Measurements from ENCODE around the gene THAP2.

THAP2 gene

DNA sequence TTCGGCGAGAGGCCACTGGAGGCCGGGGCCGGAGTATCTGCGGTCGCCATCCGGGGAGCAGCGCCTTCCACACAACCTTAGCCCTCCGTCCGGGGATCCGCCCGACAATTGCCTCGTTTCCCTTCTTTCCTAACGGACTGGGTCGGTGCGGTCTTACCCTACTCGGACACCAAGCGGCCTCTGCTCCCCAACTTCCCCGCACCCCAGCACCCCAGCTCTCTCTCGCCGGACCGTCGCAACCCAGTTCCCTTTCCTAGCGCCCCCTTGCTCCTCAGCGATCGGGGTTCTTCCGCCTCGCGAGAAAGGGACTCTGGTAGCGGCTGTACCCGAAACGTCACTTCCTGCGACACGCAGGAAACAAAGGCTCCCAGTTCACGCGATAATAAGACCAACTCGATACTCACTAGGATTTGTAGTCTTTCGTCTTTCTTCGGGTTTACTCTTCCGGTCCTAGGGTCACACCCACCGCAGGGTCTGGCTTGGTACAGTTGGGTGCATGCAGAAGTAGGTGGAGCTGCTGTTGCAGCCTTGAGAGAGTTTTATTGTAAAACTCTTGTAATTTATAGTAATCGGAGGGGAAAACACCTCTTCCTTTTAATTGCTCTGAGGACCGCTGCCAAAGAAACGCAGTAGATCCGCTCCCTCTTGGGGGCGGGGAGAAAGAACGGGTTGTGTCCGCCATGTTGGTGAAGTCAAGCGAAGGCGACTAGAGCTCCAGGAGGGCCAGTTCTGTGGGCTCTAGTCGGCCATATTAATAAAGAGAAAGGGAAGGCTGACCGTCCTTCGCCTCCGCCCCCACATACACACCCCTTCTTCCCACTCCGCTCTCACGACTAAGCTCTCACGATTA is at the start of gene THAP2, which contains the start of gene ZFC3H1:
TSS of gene THAP2 (plus strand) at position 741 of the 850 bp plus-strand sequence. CDS start 209 bp downstream, outside the sequence.
TSS of gene ZFC3H1 (minus strand) at position 288 of the 850 bp plus-strand sequence. CDS start at position 50, 238 bp downstream.
- DNase-seq (ENCODE audit: low spot score in 2 of 2), result peak; percentile 94 to 100
- H3K36me3 ChIP-seq (replicated peaks), result peaks cover 13% of the 10 kb centered on the region
- H3K27me3 ChIP-seq (ENCODE audit: low read depth), result no peaks in the 10 kb centered on the region
- H3K9me3 ChIP-seq, result no peaks in the 10 kb centered on the region
- peaks cover 8% of the 10 kb centered on the region for H3K4me1 ChIP-seq
- peak within 1 kb of the TSS; percentile 79 for H3K4me3 ChIP-seq
- in situ Hi-C loops (cut with MboI; ENCODE audit: low sequenced_read_pairs), result no loop called here

DNA sequence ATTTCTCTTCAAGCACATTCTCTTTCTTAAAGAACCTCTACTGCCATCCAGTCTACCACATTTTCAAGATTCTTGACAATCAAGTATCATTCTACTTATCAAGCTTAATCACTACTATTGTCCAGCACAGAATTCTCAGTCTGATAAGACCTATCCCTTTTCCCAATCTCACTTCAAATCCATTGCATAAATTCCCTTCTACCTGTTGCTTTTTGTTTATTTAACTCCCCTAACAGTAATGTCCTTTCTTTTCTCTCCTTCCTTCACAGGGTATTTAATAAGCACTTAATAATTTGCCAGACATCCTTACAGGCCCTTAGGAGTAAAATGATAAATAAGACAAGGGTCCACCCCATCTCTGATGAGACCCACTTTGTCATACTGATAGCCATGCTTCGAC is 42.2 kb upstream of the THAP2 start:
- H3K9me3 ChIP-seq, result no peaks in the 10 kb centered on the region
- in situ Hi-C loops (cut with MboI; ENCODE audit: low sequenced_read_pairs), result no loop called here
- no peak overlapping the region for H3K4me3 ChIP-seq
- no peak for DNase-seq (ENCODE audit: low spot score in 2 of 2)
- no peaks in the 10 kb centered on the region for H3K27me3 ChIP-seq (ENCODE audit: low read depth)
- H3K4me1 ChIP-seq, result peaks cover 6% of the 10 kb centered on the region
- H3K36me3 ChIP-seq (replicated peaks), result peaks cover 59% of the 10 kb centered on the region

- no peak overlapping the region for H3K4me3 ChIP-seq
- DNase-seq (ENCODE audit: low spot score in 2 of 2), result no peak
- in situ Hi-C loops (cut with MboI; ENCODE audit: low sequenced_read_pairs), result loop anchor here (25.0 kb wide), 1 partner anchor 188 kb away; the partner anchor contains the start of gene LGR5
- peaks cover 20% of the 10 kb centered on the region for H3K4me1 ChIP-seq
- H3K9me3 ChIP-seq, result no peaks in the 10 kb centered on the region
- H3K27me3 ChIP-seq (ENCODE audit: low read depth), result no peaks in the 10 kb centered on the region
- peaks cover 57% of the 10 kb centered on the region for H3K36me3 ChIP-seq (replicated peaks)
These were observed 38.6 kb upstream of the THAP2 start for GRCh38 chr12:71625476-71625875.

DNA sequence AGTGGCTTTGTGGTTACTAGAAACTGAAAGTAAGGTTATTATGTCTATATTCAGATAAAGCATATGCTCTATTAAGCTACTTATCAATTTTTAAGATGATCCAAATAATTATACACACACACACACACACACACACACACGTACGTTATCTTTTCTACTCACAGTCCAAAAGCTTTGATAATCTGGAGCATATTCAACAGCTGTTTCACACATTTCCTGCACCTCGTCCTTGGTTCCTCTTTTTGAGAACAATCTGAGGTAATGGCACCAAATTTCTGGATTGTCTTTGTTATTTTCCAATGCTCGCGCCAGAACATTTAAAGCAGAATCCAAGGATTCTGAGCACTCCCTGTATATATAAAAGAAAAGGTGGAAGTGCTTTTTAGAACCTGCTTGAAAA is 38.0 kb upstream of the THAP2 start:
- peaks cover 60% of the 10 kb centered on the region for H3K36me3 ChIP-seq (replicated peaks)
- in situ Hi-C loops (cut with MboI; ENCODE audit: low sequenced_read_pairs), result loop anchor here (25.0 kb wide), 1 partner anchor 189 kb away; the partner anchor contains the start of gene LGR5
- DNase-seq (ENCODE audit: low spot score in 2 of 2), result no peak

GRCh38 chr12:71626768-71627167 is 37.3 kb upstream of the THAP2 start:
- peak in 1 of 2 experiments; percentile 92 for DNase-seq (ENCODE audit: low spot score in 2 of 2)
- Histone ChIP-seq H3K36me3 (replicated peaks) (peaks cover 64% of the 10 kb centered on the region), H3K9me3 (no peaks in the 10 kb centered on the region), H3K4me3 (no peak overlapping the region), H3K27me3 (ENCODE audit: low read depth) (no peaks in the 10 kb centered on the region), H3K4me1 (peaks cover 20% of the 10 kb centered on the region)
- in situ Hi-C loops (cut with MboI; ENCODE audit: low sequenced_read_pairs), result loop anchor here (25.0 kb wide), 1 partner anchor 189 kb away; the partner anchor contains the start of gene LGR5

More for the DNA sequence above, 38.0 kb upstream of the THAP2 start:
- Histone ChIP-seq H3K27me3 (ENCODE audit: low read depth) (no peaks in the 10 kb centered on the region), H3K4me3 (no peak overlapping the region), H3K9me3 (no peaks in the 10 kb centered on the region), H3K4me1 (peaks cover 20% of the 10 kb centered on the region)

- peak in 1 of 2 experiments; percentile 73 for DNase-seq (ENCODE audit: low spot score in 2 of 2)
- Histone ChIP-seq H3K27me3 (ENCODE audit: low read depth) (no peaks in the 10 kb centered on the region), H3K36me3 (replicated peaks) (peaks cover 66% of the 10 kb centered on the region), H3K4me3 (no peak overlapping the region), H3K4me1 (peaks cover 20% of the 10 kb centered on the region), H3K9me3 (no peaks in the 10 kb centered on the region)
- in situ Hi-C loops (cut with MboI; ENCODE audit: low sequenced_read_pairs), result loop anchor here (25.0 kb wide), 1 partner anchor 190 kb away; the partner anchor contains the start of gene LGR5
These were observed 36.6 kb upstream of the THAP2 start for GRCh38 chr12:71627438-71628002.

GRCh38 chr12:71636704-71637115 is 27.4 kb upstream of the THAP2 start:
- peak; percentile 37 to 75 for DNase-seq (ENCODE audit: low spot score in 2 of 2)
- peaks cover 69% of the 10 kb centered on the region for H3K36me3 ChIP-seq (replicated peaks)
- in situ Hi-C loops (cut with MboI; ENCODE audit: low sequenced_read_pairs), result loop anchor here (25.0 kb wide), 1 partner anchor 199 kb away; the partner anchor contains the start of gene LGR5

DNA sequence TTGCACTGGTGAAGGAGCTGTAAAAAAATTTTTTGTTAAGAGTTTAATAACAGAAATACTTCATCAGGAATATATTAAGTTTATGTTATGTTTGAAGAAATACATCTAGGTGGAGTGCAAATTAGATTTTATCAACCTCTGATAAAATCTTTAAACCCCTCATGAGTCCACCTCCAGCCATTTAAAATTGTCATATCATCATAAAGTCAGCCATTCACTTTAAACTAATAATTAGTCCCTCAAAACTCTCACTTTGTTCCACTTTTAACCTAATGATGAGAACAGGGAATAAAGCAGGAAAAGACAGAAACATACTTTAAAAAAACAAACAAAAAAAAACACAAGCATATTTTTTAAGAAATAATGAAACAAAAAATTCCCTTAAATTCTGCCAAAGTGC is 25.6 kb upstream of the THAP2 start:
- Histone ChIP-seq H3K36me3 (replicated peaks) (peaks cover 66% of the 10 kb centered on the region), H3K4me3 (no peak overlapping the region), H3K4me1 (no peaks in the 10 kb centered on the region), H3K9me3 (no peaks in the 10 kb centered on the region), H3K27me3 (ENCODE audit: low read depth) (no peaks in the 10 kb centered on the region)
- DNase-seq (ENCODE audit: low spot score in 2 of 2), result no peak
- in situ Hi-C loops (cut with MboI; ENCODE audit: low sequenced_read_pairs), result loop anchor here (25.0 kb wide), 1 partner anchor 201 kb away; the partner anchor contains the start of gene LGR5

More at GRCh38 chr12:71636704-71637115, 27.4 kb upstream of the THAP2 start:
- no peaks in the 10 kb centered on the region for H3K27me3 ChIP-seq (ENCODE audit: low read depth)
- H3K4me1 ChIP-seq, result no peaks in the 10 kb centered on the region
- H3K4me3 ChIP-seq, result no peak overlapping the region
- no peaks in the 10 kb centered on the region for H3K9me3 ChIP-seq

GRCh38 chr12:71639341-71639760 is 24.8 kb upstream of the THAP2 start:
- Histone ChIP-seq H3K9me3 (no peaks in the 10 kb centered on the region), H3K27me3 (ENCODE audit: low read depth) (no peaks in the 10 kb centered on the region), H3K4me3 (no peak overlapping the region), H3K4me1 (no peaks in the 10 kb centered on the region), H3K36me3 (replicated peaks) (peaks cover 66% of the 10 kb centered on the region)
- in situ Hi-C loops (cut with MboI; ENCODE audit: low sequenced_read_pairs), result loop anchor here (25.0 kb wide), 1 partner anchor 202 kb away; the partner anchor contains the start of gene LGR5
- no peak for DNase-seq (ENCODE audit: low spot score in 2 of 2)

DNA sequence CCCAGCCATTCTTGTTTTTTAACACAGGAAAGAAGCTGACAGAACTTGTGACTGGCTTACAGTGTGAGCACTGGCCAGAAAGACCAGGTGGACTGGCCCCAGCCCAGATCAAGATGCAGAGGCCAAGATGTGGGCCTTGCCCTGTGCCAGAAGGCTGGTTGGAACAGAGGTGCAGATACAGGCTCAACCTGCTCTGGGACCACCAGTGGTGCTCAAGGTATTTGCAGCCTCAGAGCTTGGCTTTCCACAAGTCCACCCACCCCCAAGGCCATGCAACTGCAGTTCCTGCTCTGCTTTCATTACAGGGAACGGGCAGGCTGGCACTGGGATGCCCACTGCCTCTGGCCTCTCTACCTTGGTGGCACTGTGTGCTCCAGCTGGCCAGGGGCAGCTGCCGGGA is 23.8 kb upstream of the THAP2 start:
- H3K4me3 ChIP-seq, result no peak overlapping the region
- no peaks in the 10 kb centered on the region for H3K27me3 ChIP-seq (ENCODE audit: low read depth)
- H3K9me3 ChIP-seq, result no peaks in the 10 kb centered on the region
- H3K36me3 ChIP-seq (replicated peaks), result peaks cover 66% of the 10 kb centered on the region
- no peak for DNase-seq (ENCODE audit: low spot score in 2 of 2)
- in situ Hi-C loops (cut with MboI; ENCODE audit: low sequenced_read_pairs), result loop anchor here (25.0 kb wide), 1 partner anchor 203 kb away; the partner anchor contains the start of gene LGR5
- no peaks in the 10 kb centered on the region for H3K4me1 ChIP-seq

- DNase-seq (ENCODE audit: low spot score in 2 of 2), result no peak
- Histone ChIP-seq H3K9me3 (no peaks in the 10 kb centered on the region), H3K36me3 (replicated peaks) (peaks cover 65% of the 10 kb centered on the region), H3K4me1 (no peaks in the 10 kb centered on the region), H3K4me3 (no peak overlapping the region), H3K27me3 (ENCODE audit: low read depth) (no peaks in the 10 kb centered on the region)
- in situ Hi-C loops (cut with MboI; ENCODE audit: low sequenced_read_pairs), result loop anchor here (25.0 kb wide), 1 partner anchor 204 kb away; the partner anchor contains the start of gene LGR5
These were observed 22.7 kb upstream of the THAP2 start for GRCh38 chr12:71641390-71641789.

GRCh38 chr12:71642264-71642663 is 21.8 kb upstream of the THAP2 start:
- Histone ChIP-seq H3K4me1 (no peaks in the 10 kb centered on the region), H3K27me3 (ENCODE audit: low read depth) (no peaks in the 10 kb centered on the region), H3K9me3 (no peaks in the 10 kb centered on the region), H3K36me3 (replicated peaks) (peaks cover 62% of the 10 kb centered on the region), H3K4me3 (no peak overlapping the region)
- no peak for DNase-seq (ENCODE audit: low spot score in 2 of 2)
- in situ Hi-C loops (cut with MboI; ENCODE audit: low sequenced_read_pairs), result loop anchor here (25.0 kb wide), 1 partner anchor 205 kb away; the partner anchor contains the start of gene LGR5

GRCh38 chr12:71645268-71645667 is 18.8 kb upstream of the THAP2 start:
- no peaks in the 10 kb centered on the region for H3K4me1 ChIP-seq
- DNase-seq (ENCODE audit: low spot score in 2 of 2), result no peak
- H3K36me3 ChIP-seq (replicated peaks), result peaks cover 52% of the 10 kb centered on the region
- H3K4me3 ChIP-seq, result no peak overlapping the region
- no peaks in the 10 kb centered on the region for H3K9me3 ChIP-seq
- in situ Hi-C loops (cut with MboI; ENCODE audit: low sequenced_read_pairs), result loop anchor here (25.0 kb wide), 1 partner anchor 208 kb away; the partner anchor contains the start of gene LGR5
- H3K27me3 ChIP-seq (ENCODE audit: low read depth), result no peaks in the 10 kb centered on the region

Data from HAP-1 (cell line).